Natural killer cell treated with Interleukin-12 subunit alpha and Interleukin-12 subunit beta and Interleukin-15 and Interleukin-18, amount 100 ng/mL, for 72 hours (primary cell): Measurements from ENCODE around the gene HAUS8. TPM values are rescaled to one million over a fixed set of nuclear protein-coding genes. Genes with fewer than 3 reads are reported as not detected.
A peak's percentile ranks its signal among the peaks of the same experiment; 100 is the strongest.

ENCODE experiments used
- ATAC-seq, 2 donors: fragments of 150-1000 bp; cut with Tn5 transposase in 1 of 2; sonication (Bioruptor Pico), chemical (Tn5 transposase) in 1 of 2; 2 replicates each; pipeline ENCODE4 v1.10.0; 2021
- DNase-seq: peaks from one replicate; pipeline ENCODE4 v3.0.0; 2022; ENCODE audit warnings: low spot score
- H3K27ac Mint-ChIP-seq, 2 donors: 1 replicate in 1 of 2; 2 replicates in 1 of 2; pipeline ENCODE4 v1.8.0; 2022; ENCODE audit warnings: mixed read lengths in 2 of 2, mild to moderate bottlenecking in 1 of 2, moderate library complexity in 1 of 2
- H3K27me3 Mint-ChIP-seq, 2 donors: 1 replicate in 1 of 2; 2 replicates in 1 of 2; pipeline ENCODE4 v1.8.0; 2022; ENCODE audit warnings: mixed read lengths in 2 of 2
- H3K36me3 Mint-ChIP-seq: one replicate; pipeline ENCODE4 v1.8.0; 2022; ENCODE audit warnings: mixed read lengths
- H3K4me1 Mint-ChIP-seq, 2 donors: 1 replicate in 1 of 2; 2 replicates in 1 of 2; pipeline ENCODE4 v1.8.0; 2022; ENCODE audit warnings: low read depth in 2 of 2, mixed read lengths in 2 of 2, mild to moderate bottlenecking in 1 of 2
- H3K4me3 Mint-ChIP-seq: one replicate; pipeline ENCODE4 v1.8.0; 2022; ENCODE audit warnings: mixed read lengths
- H3K9me3 Mint-ChIP-seq: 2 replicates; pipeline ENCODE4 v1.8.0; 2022; ENCODE audit warnings: mixed read lengths
- total RNA-seq, 2 donors: library from RNA; stranded (reverse); gene quantifications; one replicate each; pipeline ENCODE4 v1.2.3, GENCODE V29; 2022

HAUS8 gene
- total RNA-seq, 2 donors from 2014 or later: 25.6 to 46.1 TPM

GRCh38 chr19:17075864-17076542 is 751 bp upstream of the HAUS8 start:
- peak; percentile 79 for DNase-seq
- peak; percentile 1 for ATAC-seq
- Mint-ChIP-seq H3K9me3 (no peaks in the 10 kb centered on the region), H3K4me3 (peak overlapping the region; percentile 100), H3K27ac (peak overlapping the region; percentile 95 to 97), H3K27me3 (no peaks in the 10 kb centered on the region), H3K4me1 (peaks cover 54 to 63% of the 10 kb centered on the region in 2 donors), H3K36me3 (peaks cover 2% of the 10 kb centered on the region)

DNA sequence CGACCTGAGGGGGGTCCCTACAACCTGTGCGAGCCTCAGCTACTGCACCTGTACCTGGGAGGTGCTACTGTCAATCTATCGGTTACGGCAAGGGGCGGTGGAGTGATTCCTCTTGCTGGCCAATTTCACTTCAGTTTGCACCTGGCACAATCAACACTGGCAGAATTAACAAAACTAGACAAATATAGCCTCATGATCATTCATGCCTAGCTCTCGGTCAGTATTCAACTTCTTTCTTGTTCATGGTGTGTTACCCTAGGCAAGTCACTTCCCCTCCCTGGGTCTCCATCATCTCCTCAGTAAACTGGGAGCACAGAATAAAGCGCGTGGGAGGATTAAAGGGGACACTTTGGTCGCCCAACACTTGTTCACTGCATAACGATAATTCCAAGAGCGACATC is 618 bp downstream of the HAUS8 start:
- no peaks in the 10 kb centered on the region for H3K27me3 Mint-ChIP-seq
- H3K9me3 Mint-ChIP-seq: no peaks in the 10 kb centered on the region
- H3K4me1 Mint-ChIP-seq: peaks cover 54 to 62% of the 10 kb centered on the region in 2 donors
- peaks cover 10% of the 10 kb centered on the region for H3K36me3 Mint-ChIP-seq
- peak overlapping the region; percentile 100 for H3K4me3 Mint-ChIP-seq
- no peak for DNase-seq
- no peak for ATAC-seq
- H3K27ac Mint-ChIP-seq: peak overlapping the region; percentile 95 to 97

DNA sequence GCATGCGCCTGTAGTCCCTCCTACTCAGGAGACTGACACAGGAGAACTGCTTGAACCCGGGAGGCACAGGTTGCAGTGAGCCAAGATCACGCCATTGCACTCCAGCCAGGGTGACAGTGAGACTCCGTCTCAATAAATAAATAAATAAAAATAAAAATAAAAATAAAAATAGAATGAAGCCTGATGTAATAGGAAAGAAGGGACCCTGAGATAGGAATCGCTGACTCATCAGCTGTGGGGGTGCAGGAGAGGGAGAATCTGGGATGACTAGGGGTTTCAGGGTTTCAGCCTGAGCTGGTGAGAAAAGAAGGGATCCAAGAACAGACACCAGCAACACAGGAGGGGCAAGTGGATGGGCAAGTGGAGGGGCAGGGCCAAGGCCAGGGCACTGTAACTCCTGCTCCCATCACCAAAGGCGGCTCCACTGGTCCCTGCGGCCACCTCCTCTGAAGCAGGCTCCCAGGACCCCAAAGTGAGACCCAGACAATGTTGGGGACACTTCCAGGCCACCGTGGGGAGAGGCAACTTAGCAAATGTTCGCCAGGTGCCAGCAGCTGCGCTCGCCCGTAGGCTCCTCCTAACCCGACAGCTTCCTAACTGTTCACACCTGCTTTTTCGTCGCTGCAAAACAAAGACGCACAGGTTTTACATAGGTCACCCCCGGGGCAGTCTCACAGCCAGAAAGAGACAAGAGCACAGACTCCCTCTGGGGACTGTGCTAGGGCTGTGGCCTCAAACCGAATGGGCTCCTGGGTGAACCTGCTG is 1.2 kb downstream of the HAUS8 start:
- peak overlapping the region; percentile 95 to 97 for H3K27ac Mint-ChIP-seq
- H3K9me3 Mint-ChIP-seq: no peaks in the 10 kb centered on the region
- peak overlapping the region; percentile 100 for H3K4me3 Mint-ChIP-seq
- ATAC-seq (no peak), DNase-seq (no peak)
- H3K36me3 Mint-ChIP-seq: peaks cover 10% of the 10 kb centered on the region
- H3K27me3 Mint-ChIP-seq: no peaks in the 10 kb centered on the region
- peaks cover 48 to 56% of the 10 kb centered on the region in 2 donors for H3K4me1 Mint-ChIP-seq

DNA sequence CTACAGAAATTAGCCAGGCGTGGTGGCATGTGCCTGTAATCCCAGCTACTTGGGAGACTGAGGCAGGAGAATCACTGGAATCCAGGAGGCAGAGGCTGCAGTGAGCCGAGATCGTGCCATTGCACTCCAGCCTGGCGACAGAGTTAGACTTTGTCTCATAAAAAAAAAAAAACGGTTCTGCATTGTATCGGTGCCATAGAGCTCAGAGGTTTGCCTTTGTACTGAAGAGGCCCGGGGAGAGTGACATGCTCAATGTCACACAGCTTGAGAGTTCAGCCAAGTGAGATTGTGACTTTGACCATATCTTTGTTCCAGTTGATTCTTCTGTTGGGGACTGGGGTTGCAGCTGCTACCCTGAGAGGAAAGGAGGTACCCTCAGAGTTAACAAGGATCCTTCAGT is 4.3 kb downstream of the HAUS8 start:
- DNase-seq (no peak), ATAC-seq (no peak)
- H3K4me1 Mint-ChIP-seq: peaks cover 39 to 45% of the 10 kb centered on the region in 2 donors
- H3K4me3 Mint-ChIP-seq: no peak overlapping the region
- H3K9me3 Mint-ChIP-seq: no peaks in the 10 kb centered on the region
- H3K27ac Mint-ChIP-seq: peak overlapping the region in 1 of 2 donors; percentile 2
- no peaks in the 10 kb centered on the region for H3K27me3 Mint-ChIP-seq
- H3K36me3 Mint-ChIP-seq: peaks cover 17% of the 10 kb centered on the region

GRCh38 chr19:17070421-17070820 is 4.8 kb downstream of the HAUS8 start:
- no peak overlapping the region for H3K27ac Mint-ChIP-seq
- ATAC-seq (no peak), DNase-seq (no peak)
- peaks cover 38 to 47% of the 10 kb centered on the region in 2 donors for H3K4me1 Mint-ChIP-seq
- H3K36me3 Mint-ChIP-seq: peaks cover 17% of the 10 kb centered on the region
- no peaks in the 10 kb centered on the region for H3K9me3 Mint-ChIP-seq
- H3K27me3 Mint-ChIP-seq: no peaks in the 10 kb centered on the region
- H3K4me3 Mint-ChIP-seq: no peak overlapping the region

- Mint-ChIP-seq H3K27ac (no peak overlapping the region), H3K4me1 (peaks cover 43 to 52% of the 10 kb centered on the region in 2 donors), H3K27me3 (no peaks in the 10 kb centered on the region), H3K4me3 (no peak overlapping the region), H3K36me3 (peaks cover 17% of the 10 kb centered on the region), H3K9me3 (no peaks in the 10 kb centered on the region)
- DNase-seq: no peak
- no peak for ATAC-seq
Observed at GRCh38 chr19:17069193-17069592, 6.1 kb downstream of the HAUS8 start.

- H3K4me1 Mint-ChIP-seq: peaks cover 26 to 36% of the 10 kb centered on the region in 2 donors
- no peak overlapping the region for H3K4me3 Mint-ChIP-seq
- H3K27ac Mint-ChIP-seq: no peak overlapping the region
- no peak for ATAC-seq
- peaks cover 36% of the 10 kb centered on the region for H3K36me3 Mint-ChIP-seq
- DNase-seq: no peak
- peaks cover 7 to 8% of the 10 kb centered on the region in 2 donors for H3K27me3 Mint-ChIP-seq
- H3K9me3 Mint-ChIP-seq: no peaks in the 10 kb centered on the region
Observed at GRCh38 chr19:17063428-17063827, 11.8 kb downstream of the HAUS8 start.

DNA sequence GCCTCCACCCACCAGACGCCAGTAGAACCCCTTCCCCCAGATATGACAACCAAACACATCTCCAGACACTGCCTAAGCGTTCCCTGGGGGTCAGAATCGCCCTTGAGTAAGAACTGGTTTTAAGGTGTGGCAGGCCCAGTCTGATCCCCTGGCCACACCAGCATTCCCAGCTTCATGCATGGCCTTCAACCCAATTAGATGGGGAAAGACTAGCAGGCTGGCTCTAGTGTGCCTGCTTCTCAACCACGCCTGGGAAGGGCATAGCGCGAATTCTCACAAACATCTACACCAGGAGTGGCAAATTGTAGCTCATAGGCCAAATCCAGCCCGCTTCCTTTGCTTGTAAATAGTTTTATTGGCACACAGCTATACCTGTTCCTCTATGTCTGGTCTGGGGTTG is 13.6 kb downstream of the HAUS8 start:
- peaks cover 7 to 8% of the 10 kb centered on the region in 2 donors for H3K27me3 Mint-ChIP-seq
- peaks cover 17 to 27% of the 10 kb centered on the region in 2 donors for H3K4me1 Mint-ChIP-seq
- H3K27ac Mint-ChIP-seq: no peak overlapping the region
- no peaks in the 10 kb centered on the region for H3K9me3 Mint-ChIP-seq
- no peak overlapping the region for H3K4me3 Mint-ChIP-seq
- H3K36me3 Mint-ChIP-seq: peaks cover 34% of the 10 kb centered on the region
- DNase-seq (no peak), ATAC-seq (no peak)

GRCh38 chr19:17061205-17061604 is 14.0 kb downstream of the HAUS8 start:
- ATAC-seq (no peak), DNase-seq (no peak)
- H3K27me3 Mint-ChIP-seq: peaks cover 7 to 8% of the 10 kb centered on the region in 2 donors
- H3K27ac Mint-ChIP-seq: no peak overlapping the region
- no peaks in the 10 kb centered on the region for H3K9me3 Mint-ChIP-seq
- H3K4me1 Mint-ChIP-seq: peaks cover 17 to 23% of the 10 kb centered on the region in 2 donors
- H3K36me3 Mint-ChIP-seq: peaks cover 34% of the 10 kb centered on the region
- no peak overlapping the region for H3K4me3 Mint-ChIP-seq

GRCh38 chr19:17060802-17061201 is 14.4 kb downstream of the HAUS8 start:
- ATAC-seq: no peak
- Mint-ChIP-seq H3K27ac (no peak overlapping the region), H3K27me3 (peaks cover 7 to 8% of the 10 kb centered on the region in 2 donors), H3K9me3 (no peaks in the 10 kb centered on the region), H3K4me1 (peaks cover 17 to 22% of the 10 kb centered on the region in 2 donors), H3K36me3 (peaks cover 34% of the 10 kb centered on the region), H3K4me3 (no peak overlapping the region)
- DNase-seq: no peak

GRCh38 chr19:17058236-17058635 is 17.0 kb downstream of the HAUS8 start:
- H3K36me3 Mint-ChIP-seq: peaks cover 27% of the 10 kb centered on the region

GRCh38 chr19:17055636-17056035 is 19.6 kb downstream of the HAUS8 start:
- ATAC-seq: no peak
- H3K4me3 Mint-ChIP-seq: no peak overlapping the region
- DNase-seq: no peak
- no peak overlapping the region for H3K27ac Mint-ChIP-seq
- H3K4me1 Mint-ChIP-seq: no peaks in the 10 kb centered on the region
- H3K9me3 Mint-ChIP-seq: no peaks in the 10 kb centered on the region
- H3K36me3 Mint-ChIP-seq: peaks cover 26% of the 10 kb centered on the region
- H3K27me3 Mint-ChIP-seq: no peaks in the 10 kb centered on the region

More at GRCh38 chr19:17058236-17058635, 17.0 kb downstream of the HAUS8 start:
- H3K9me3 Mint-ChIP-seq: no peaks in the 10 kb centered on the region
- H3K27ac Mint-ChIP-seq: no peak overlapping the region
- DNase-seq (no peak), ATAC-seq (no peak)
- H3K4me1 Mint-ChIP-seq: no peaks in the 10 kb centered on the region
- H3K4me3 Mint-ChIP-seq: no peak overlapping the region
- peaks cover 0 to 5% of the 10 kb centered on the region in 2 donors for H3K27me3 Mint-ChIP-seq

GRCh38 chr19:17054746-17055145 is 20.5 kb downstream of the HAUS8 start:
- Mint-ChIP-seq H3K27me3 (no peaks in the 10 kb centered on the region), H3K36me3 (peaks cover 23% of the 10 kb centered on the region)

GRCh38 chr19:17052439-17052838 is 22.8 kb downstream of the HAUS8 start:
- H3K27ac Mint-ChIP-seq: no peak overlapping the region
- no peak overlapping the region for H3K4me3 Mint-ChIP-seq

More at GRCh38 chr19:17054746-17055145, 20.5 kb downstream of the HAUS8 start:
- DNase-seq (no peak), ATAC-seq (no peak)
- Mint-ChIP-seq H3K27ac (no peak overlapping the region), H3K4me3 (no peak overlapping the region), H3K9me3 (no peaks in the 10 kb centered on the region), H3K4me1 (no peaks in the 10 kb centered on the region)

More at GRCh38 chr19:17052439-17052838, 22.8 kb downstream of the HAUS8 start:
- DNase-seq: no peak
- Mint-ChIP-seq H3K36me3 (peaks cover 6% of the 10 kb centered on the region), H3K9me3 (no peaks in the 10 kb centered on the region), H3K4me1 (no peaks in the 10 kb centered on the region), H3K27me3 (no peaks in the 10 kb centered on the region)
- no peak for ATAC-seq
